GM19467 (cell line): ENCODE measurements around the gene GALK1.
"Not testable (repeated sequence)": the region's sequence is repeated elsewhere in the genome, so short reads cannot be mapped to it uniquely, and the experiment has no call there.

Experiments used
- ATAC-seq: cut with Tn5 transposase; IDR thresholded peaks from one replicate; pipeline ENCODE4 v1.9.1; 2021; ENCODE audit warnings: mild to moderate bottlenecking, moderate library complexity; ENCODE audit not compliant: unreplicated experiment

The GALK1 gene

GRCh38 chr17:75784473-75785015 lies 19.6 kb upstream of the GALK1 start, which contains the start of gene UNK:
TSS of gene UNK (plus strand) at chr17:75784806. CDS start at chr17:75784881, 75 bp downstream.
- peak; percentile 67 for ATAC-seq

GRCh38 chr17:75783803-75784472 lies 18.9 kb upstream of the GALK1 start:
- peak; percentile 0 for ATAC-seq

GRCh38 chr17:75783069-75783783 lies 18.2 kb upstream of the GALK1 start:
- no peak for ATAC-seq

- no peak for ATAC-seq
These were observed 15.2 kb upstream of the GALK1 start for GRCh38 chr17:75779987-75780889.

- ATAC-seq = peak; percentile 57
These were observed 14.4 kb upstream of the GALK1 start for GRCh38 chr17:75779250-75779986.

GRCh38 chr17:75778861-75779249 lies 13.9 kb upstream of the GALK1 start:
- ATAC-seq = peak; percentile 8

GRCh38 chr17:75778066-75778860 lies 13.3 kb upstream of the GALK1 start:
- not testable (repeated sequence) for ATAC-seq

- ATAC-seq = no peak
These were observed 12.4 kb upstream of the GALK1 start for GRCh38 chr17:75777296-75777922.

- no peak for ATAC-seq
These were observed 11.6 kb upstream of the GALK1 start for GRCh38 chr17:75776386-75777295.

- ATAC-seq = no peak
These were observed 10.1 kb upstream of the GALK1 start for GRCh38 chr17:75774991-75775668.

GRCh38 chr17:75774471-75774990 lies 9.5 kb upstream of the GALK1 start:
- no peak for ATAC-seq

- no peak for ATAC-seq
These were observed 8.9 kb upstream of the GALK1 start for GRCh38 chr17:75773808-75774470.

GRCh38 chr17:75773121-75773807 lies 8.3 kb upstream of the GALK1 start:
- ATAC-seq = no peak

GRCh38 chr17:75771334-75772281 lies 6.6 kb upstream of the GALK1 start:
- no peak for ATAC-seq

GRCh38 chr17:75769536-75769935 lies 4.5 kb upstream of the GALK1 start:
- no peak for ATAC-seq
